SK-N-MC (cell line): Measurements from ENCODE around the gene SERPINE1.

ENCODE experiments used
- EZH2 ChIP-seq: fragments of 200-600 bp; sonication (generic); IDR thresholded peaks from one replicate; pipeline ENCODE4 v1.6.1; 2017; ENCODE audit warnings: antibody characterized with exemption
- POLR2AphosphoS5 ChIP-seq: IDR thresholded peaks from 2 replicates; pipeline ENCODE4 v1.6.1; 2012; ENCODE audit warnings: mild to moderate bottlenecking, low read depth, low read length, borderline replicate concordance

GRCh38 chr7:101116898-101117297 is 10.0 kb upstream of the SERPINE1 start:
- TF ChIP-seq EZH2 (no peak), POLR2AphosphoS5 (no peak)
